ENCODE data around the gene HOXB6. TPM values are rescaled to one million over a fixed set of nuclear protein-coding genes. Genes with fewer than 3 reads are reported as not detected.

Gene HOXB6
- total RNA-seq, 6 donors from 2014 or later, result 1.1 to 11.3 (median 7.0) TPM

DNA sequence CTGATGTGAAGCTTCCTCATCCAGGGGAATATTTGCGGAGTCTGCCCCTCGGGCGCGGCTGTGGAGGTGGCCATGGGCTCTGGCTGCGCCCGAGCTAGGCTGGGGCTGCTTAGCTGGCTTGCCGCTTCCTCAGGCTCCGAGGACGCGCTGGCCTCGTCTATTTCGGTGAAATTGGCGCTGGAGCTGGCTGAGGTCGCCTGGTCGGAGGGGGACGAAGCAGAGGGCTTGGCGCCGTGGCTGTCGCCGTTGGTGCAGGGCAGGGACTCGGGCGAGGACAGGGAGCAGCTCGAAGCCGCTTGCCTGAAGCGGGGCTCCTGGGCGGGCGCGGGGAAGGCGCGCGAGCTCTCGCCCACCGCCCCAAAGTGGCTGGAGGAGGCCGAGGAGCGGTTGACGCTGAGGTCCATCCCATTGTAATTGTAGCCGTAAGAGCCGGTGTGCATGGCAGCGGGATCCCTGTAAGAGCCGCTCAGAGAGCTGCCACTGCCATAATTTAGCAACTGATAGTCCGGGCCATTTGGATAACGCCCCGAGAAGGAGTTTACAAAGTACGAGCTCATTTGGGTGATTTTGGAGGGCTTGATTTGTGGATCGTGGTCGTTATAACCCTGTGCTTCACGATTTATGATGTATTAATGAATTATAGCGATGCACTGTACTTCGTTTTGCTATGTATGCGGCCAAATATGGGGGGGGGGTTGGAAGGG, 11.5 kb downstream of the HOXB6 start, which contains the start of gene HOXB5:
TSS of gene HOXB5 (minus strand) at position 654 of the 704 bp plus-strand sequence. CDS start at position 557, 97 bp downstream.
- no peaks in the 10 kb centered on the region for H3K36me3 ChIP-seq
- H3K9me3 ChIP-seq, result no peaks in the 10 kb centered on the region
- TF ChIP-seq POLR2AphosphoS5 (IDR thresholded peaks at IDR 0.05) (no peak), EP300 (IDR thresholded peaks at IDR 0.05) (no peak), POLR2A (IDR thresholded peaks at IDR 0.05) (no peak)
- TF ChIP-seq, protein P1, sequence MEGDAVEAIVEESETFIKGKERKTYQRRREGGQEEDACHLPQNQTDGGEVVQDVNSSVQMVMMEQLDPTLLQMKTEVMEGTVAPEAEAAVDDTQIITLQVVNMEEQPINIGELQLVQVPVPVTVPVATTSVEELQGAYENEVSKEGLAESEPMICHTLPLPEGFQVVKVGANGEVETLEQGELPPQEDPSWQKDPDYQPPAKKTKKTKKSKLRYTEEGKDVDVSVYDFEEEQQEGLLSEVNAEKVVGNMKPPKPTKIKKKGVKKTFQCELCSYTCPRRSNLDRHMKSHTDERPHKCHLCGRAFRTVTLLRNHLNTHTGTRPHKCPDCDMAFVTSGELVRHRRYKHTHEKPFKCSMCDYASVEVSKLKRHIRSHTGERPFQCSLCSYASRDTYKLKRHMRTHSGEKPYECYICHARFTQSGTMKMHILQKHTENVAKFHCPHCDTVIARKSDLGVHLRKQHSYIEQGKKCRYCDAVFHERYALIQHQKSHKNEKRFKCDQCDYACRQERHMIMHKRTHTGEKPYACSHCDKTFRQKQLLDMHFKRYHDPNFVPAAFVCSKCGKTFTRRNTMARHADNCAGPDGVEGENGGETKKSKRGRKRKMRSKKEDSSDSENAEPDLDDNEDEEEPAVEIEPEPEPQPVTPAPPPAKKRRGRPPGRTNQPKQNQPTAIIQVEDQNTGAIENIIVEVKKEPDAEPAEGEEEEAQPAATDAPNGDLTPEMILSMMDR (IDR thresholded peaks at IDR 0.05), result no peak
- peak within 1 kb of the TSS; percentile 38 to 50 (median 44) for H3K4me3 ChIP-seq
- H3K27ac ChIP-seq, result peak within 1 kb of the TSS; percentile 66 to 90 (median 90)
- peak in 1 of 2 donors; percentile 37 for ATAC-seq (ENCODE audit: low FRiP score in 2 of 2)
- peaks cover 25 to 51% (median 32%) of the 10 kb centered on the region in 4 donors for H3K4me1 ChIP-seq
- H3K27me3 ChIP-seq, result peaks cover 0 to 57% (median 32%) of the 10 kb centered on the region in 4 donors
- WGBS, 2 donors, result 2 to 4% methylated on average over 21 to 50 of the region's 50 CpGs
- peak in 1 of 2 donors; percentile 85 for DNase-seq

DNA sequence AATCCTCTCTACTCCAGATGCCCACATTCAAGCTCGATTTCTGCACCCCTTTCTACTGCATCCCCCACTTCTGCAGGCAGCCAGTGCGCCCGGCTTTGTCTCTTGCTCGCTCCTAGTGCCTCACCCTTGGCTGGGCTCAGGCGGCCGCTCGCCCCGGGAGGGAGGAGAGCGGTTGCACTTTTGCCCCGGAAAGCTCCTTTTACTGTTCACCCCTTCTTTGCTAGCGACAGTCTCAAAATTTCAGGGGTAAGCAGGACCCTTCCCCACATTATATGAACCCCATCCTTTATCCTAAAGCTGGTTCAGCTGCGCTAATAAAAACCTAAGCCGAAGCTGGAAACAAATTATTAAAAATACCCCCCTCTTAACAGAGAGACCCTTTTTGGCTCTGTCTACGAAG, 12.2 kb downstream of the HOXB6 start:
- ATAC-seq (ENCODE audit: low FRiP score in 2 of 2) (peak in 1 of 2 donors; percentile 37), DNase-seq (peak in 1 of 2 donors; percentile 78)
- peaks cover 25 to 53% (median 27%) of the 10 kb centered on the region in 4 donors for H3K4me1 ChIP-seq
- H3K36me3 ChIP-seq, result no peaks in the 10 kb centered on the region
- H3K27me3 ChIP-seq, result peaks cover 0 to 52% (median 26%) of the 10 kb centered on the region in 4 donors
- peak overlapping the region; percentile 66 to 90 (median 90) for H3K27ac ChIP-seq
- 4 to 8% methylated on average over 14 of the region's 14 CpGs for WGBS, 2 donors
- no peaks in the 10 kb centered on the region for H3K9me3 ChIP-seq
- H3K4me3 ChIP-seq, result peak overlapping the region; percentile 20 to 50 (median 44)
- TF ChIP-seq POLR2AphosphoS5 (IDR thresholded peaks at IDR 0.05) (no peak), POLR2A (IDR thresholded peaks at IDR 0.05) (no peak), EP300 (IDR thresholded peaks at IDR 0.05) (no peak)
- TF ChIP-seq, protein P1 (IDR thresholded peaks at IDR 0.05), result no peak

DNA sequence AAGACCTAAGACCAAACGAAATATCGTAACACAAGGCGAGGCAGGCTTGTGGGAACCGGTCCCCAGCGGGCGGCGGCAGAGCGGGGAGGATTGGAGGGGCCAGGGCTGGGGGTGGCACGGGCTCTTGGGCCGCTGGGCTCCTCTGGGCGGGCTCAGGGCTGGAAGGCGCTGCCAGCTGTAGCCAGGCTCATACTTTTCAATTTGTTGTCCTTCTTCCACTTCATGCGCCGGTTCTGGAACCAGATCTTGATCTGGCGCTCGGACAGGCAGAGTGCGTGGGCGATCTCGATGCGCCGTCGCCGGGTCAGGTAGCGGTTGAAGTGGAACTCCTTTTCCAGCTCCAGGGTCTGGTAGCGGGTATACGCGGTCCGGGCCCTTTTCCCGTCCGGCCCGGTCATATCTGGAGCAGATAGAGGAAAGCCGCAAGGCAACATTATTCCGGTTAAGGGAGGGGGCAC, 12.7 kb downstream of the HOXB6 start:
- Histone ChIP-seq H3K4me3 (peak overlapping the region; percentile 20 to 50 (median 44)), H3K27ac (peak overlapping the region; percentile 66 to 90 (median 90))

DNA sequence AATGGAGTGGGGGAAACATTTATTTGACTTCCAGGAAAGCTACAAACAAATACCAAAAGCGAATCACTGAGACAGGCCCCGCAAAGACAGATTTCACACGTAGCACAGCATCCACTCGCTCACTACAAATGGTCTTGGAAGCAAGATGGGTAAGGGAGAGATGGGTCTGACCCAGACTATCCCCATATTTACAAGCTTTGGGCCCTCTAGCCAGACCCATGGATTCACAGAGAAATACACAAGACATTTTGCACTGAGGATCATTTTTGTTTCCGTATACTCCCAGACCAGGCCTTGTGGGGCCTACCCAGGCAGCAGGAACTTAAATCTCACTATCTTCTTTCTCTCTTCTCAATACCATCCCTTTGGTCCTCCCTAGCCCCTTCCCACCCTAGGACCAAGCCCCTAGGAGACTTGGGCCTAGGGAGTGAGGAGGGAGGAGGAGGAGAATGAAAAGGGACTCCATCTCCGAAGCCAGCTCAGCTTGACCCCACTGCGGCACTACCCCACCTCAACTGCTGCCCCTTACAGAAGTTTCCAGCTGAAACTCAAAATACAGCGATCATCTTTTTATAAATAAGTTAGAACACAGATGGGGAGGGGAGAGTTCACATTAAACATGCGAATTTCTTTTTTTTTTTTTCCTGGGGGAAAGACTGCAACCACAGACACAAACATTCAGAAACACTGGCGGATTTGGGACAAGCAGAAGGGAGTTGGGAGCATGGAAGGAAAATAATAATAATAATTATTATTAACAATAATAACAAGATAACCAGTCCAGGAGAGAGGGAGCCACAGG, 13.3 kb downstream of the HOXB6 start:
- DNase-seq (no peak), ATAC-seq (ENCODE audit: low FRiP score in 2 of 2) (no peak)
- Histone ChIP-seq H3K36me3 (no peaks in the 10 kb centered on the region), H3K27me3 (peaks cover 0 to 48% (median 22%) of the 10 kb centered on the region in 4 donors), H3K4me3 (peak overlapping the region in 3 of 4 donors; percentile 38 to 50 (median 50)), H3K27ac (peak overlapping the region; percentile 66 to 90 (median 90)), H3K9me3 (no peaks in the 10 kb centered on the region), H3K4me1 (peaks cover 26 to 53% (median 31%) of the 10 kb centered on the region in 4 donors)
- WGBS, 2 donors, result 63 to 74% methylated on average over 10 of the region's 10 CpGs
- TF ChIP-seq, protein P1 (IDR thresholded peaks at IDR 0.05), result no peak
- no peak for TF ChIP-seq POLR2AphosphoS5 (IDR thresholded peaks at IDR 0.05)
- no peak for TF ChIP-seq EP300 (IDR thresholded peaks at IDR 0.05)
- no peak for TF ChIP-seq POLR2A (IDR thresholded peaks at IDR 0.05)

More for the DNA sequence above, 12.7 kb downstream of the HOXB6 start:
- H3K27me3 ChIP-seq, result peaks cover 0 to 47% (median 24%) of the 10 kb centered on the region in 4 donors
- ATAC-seq (ENCODE audit: low FRiP score in 2 of 2) (peak in 1 of 2 donors; percentile 7), DNase-seq (peak in 1 of 2 donors; percentile 79)
- peaks cover 24 to 53% (median 27%) of the 10 kb centered on the region in 4 donors for H3K4me1 ChIP-seq
- no peaks in the 10 kb centered on the region for H3K36me3 ChIP-seq
- TF ChIP-seq, protein P1 (IDR thresholded peaks at IDR 0.05), result no peak
- TF ChIP-seq POLR2A (IDR thresholded peaks at IDR 0.05) (no peak), EP300 (IDR thresholded peaks at IDR 0.05) (no peak), POLR2AphosphoS5 (IDR thresholded peaks at IDR 0.05) (no peak)
- WGBS, 2 donors, result 18 to 24% methylated on average over 24 to 30 of the region's 33 CpGs
- H3K9me3 ChIP-seq, result no peaks in the 10 kb centered on the region

Measured in upper lobe of left lung (tissue), 6 donors.